NCI-H146 treated with DMSO at 0.1 percent for 48 hours (cell line): ENCODE results near the gene CDKN1B.

Experiments
- DNase-seq: peaks from one replicate; lab custom pipeline; 2025; ENCODE audit not compliant: unreplicated experiment; lab: John Stamatoyannopoulos, UW

Gene CDKN1B

DNA sequence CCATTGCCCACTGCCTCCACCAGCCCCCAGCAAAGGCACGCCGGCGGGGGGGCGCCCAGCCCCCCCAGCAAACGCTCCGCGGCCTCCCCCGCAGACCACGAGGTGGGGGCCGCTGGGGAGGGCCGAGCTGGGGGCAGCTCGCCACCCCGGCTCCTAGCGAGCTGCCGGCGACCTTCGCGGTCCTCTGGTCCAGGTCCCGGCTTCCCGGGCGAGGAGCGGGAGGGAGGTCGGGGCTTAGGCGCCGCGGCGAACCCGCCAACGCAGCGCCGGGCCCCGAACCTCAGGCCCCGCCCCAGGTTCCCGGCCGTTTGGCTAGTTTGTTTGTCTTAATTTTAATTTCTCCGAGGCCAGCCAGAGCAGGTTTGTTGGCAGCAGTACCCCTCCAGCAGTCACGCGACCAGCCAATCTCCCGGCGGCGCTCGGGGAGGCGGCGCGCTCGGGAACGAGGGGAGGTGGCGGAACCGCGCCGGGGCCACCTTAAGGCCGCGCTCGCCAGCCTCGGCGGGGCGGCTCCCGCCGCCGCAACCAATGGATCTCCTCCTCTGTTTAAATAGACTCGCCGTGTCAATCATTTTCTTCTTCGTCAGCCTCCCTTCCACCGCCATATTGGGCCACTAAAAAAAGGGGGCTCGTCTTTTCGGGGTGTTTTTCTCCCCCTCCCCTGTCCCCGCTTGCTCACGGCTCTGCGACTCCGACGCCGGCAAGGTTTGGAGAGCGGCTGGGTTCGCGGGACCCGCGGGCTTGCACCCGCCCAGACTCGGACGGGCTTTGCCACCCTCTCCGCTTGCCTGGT is at the start of gene CDKN1B:
Gene CDKN1B, plus strand, starts transcription at position 576 of the 793 bp plus-strand sequence. CDS start 472 bp downstream, outside the sequence.
- peak; percentile 90 for DNase-seq

DNA sequence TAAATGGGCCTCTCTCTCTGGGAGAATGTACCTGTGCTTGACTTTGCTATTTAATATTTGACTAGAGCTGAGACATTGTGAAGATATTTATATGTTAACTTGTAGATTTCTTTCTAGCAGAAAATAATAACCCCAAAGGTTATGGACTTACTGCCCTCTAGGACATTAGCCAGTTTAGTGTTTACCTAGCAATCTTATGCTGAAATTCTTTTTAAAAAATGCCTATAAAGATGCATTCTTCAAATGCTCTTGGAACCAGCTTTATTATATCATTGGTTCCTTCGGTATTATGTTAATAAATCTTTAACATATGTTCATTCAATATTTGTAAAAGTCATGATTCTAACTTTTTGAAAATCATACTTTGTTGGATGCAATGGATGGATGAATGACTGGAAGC is 49.2 kb upstream of the CDKN1B start:
- no peak for DNase-seq

DNA sequence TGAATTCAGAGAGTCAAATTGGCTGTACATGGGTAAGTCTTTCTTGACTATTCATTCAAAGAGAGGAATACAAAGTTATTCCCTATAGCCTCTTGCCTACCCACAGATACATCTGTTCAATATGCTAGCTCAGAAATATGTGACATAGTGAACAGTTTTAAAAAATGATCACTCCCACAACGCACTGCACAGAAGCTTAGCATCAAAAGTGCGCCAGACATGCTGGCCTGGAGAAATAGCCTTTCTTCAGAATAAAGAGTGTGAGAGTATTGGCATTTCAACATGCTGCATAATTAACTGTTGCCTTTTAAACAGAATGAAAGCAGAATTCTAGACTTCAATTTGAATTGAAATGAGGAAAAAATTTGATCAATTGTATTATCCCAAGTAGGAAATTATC is 48.1 kb upstream of the CDKN1B start:
- DNase-seq, result no peak

DNA sequence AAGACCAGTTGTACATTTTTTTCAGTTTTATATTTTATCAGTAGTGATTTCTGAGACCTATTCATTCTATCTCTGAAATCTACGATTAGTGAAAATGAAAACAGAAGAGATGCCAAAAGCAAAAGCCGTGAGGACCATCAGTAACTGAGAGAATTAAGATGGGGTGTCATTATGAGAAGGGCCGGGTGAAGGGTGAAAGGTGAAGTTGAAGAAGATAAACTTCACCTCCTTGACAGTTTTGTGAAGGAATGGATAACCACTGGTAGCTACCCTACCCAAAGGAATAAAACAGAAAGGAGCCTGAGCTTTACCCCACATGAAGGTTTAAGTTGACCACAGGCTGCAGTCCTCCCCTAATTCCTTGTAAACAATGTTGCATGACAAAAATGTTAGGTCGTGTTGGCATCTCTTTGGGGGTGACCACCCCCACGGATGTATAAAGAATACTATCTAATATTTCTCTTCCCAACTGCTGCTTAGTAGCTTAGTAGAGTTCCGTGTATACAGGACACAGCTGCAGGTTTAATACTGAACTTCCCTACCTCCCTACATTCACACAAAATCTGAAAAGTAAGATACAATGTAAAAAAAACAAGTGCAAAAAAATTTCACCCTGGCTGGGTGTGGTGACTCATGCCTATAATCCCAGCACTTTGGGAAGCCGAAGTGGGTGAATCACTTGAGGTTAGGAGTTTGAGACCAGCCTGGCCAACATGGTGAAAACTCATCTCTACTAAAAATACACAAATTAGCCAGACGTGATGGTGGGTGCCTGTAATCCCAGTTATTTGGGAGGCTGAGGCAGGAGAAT is 45.1 kb upstream of the CDKN1B start:
- DNase-seq, result no peak

DNA sequence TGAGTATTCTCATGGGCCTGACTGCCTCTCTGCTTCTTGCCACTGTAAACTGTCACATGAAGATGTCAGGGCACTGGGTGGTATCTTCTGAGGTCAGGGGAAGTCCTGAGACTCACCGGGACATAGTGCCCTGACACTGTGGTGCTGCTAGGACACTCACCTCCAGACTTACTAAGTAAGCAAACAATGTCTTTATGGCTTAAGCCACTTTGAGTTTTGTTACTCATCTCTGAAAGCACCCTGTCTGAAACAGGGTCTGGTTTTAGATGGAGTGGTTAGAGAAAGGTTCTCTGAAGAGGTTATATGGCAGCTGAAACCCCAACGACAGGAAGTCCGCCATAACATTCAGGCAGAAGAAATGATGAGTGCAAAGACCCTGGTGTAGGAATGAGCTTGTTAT is 43.9 kb upstream of the CDKN1B start:
- DNase-seq, result no peak

DNA sequence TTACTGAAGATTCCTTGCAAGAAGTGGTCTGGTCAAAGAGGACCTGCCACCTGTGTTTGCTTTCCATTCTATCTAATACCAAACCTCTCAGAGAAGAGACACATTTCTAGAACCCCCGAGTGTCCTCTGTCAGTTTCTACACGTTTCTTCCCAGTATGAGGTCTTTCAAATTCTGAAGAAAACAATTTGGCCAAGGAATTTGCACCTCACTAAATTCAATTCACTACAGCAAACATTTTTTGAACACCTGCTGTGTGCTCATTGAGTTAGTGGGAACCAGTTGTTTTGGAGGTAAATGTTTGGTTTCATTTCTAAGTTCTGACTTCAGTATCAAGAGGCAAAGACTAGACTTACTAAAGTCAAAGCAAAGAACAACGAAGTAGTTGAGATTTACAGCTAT is 40.6 kb upstream of the CDKN1B start:
- DNase-seq, result no peak

DNA sequence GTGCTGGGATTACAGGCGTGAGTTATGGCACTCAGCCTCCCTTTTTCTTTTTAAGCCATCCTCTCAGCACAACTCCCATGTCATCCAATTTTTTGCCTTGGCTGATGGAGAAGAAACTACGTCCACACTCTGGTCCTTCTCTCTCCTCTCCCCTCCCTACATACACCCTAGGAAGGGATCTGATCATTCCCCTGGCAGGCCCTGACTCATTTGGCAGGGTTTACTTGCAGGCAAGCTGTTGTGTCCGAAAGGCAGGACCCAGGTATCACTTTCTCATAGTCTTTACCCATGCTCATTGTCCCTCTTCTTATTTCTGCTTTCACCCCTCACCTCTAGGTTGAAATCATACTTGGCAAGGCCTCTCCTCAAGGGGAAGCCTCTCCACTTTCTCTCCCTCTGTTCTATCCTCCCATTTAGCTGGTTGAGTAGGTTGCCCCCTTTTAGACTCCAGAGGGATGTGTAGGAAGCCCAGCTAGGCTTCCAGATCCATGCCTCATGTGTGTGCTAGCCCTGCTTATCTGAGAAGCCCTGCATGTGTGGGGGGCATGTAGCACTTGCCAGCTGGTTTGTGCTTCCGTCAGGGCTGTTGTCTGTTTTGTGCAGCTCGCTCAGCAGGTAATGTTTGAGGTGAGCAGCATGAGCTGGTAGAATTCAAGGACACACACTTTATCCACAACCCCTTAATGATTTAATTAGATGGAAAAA is 36.0 kb upstream of the CDKN1B start:
- peak; percentile 70 for DNase-seq

DNA sequence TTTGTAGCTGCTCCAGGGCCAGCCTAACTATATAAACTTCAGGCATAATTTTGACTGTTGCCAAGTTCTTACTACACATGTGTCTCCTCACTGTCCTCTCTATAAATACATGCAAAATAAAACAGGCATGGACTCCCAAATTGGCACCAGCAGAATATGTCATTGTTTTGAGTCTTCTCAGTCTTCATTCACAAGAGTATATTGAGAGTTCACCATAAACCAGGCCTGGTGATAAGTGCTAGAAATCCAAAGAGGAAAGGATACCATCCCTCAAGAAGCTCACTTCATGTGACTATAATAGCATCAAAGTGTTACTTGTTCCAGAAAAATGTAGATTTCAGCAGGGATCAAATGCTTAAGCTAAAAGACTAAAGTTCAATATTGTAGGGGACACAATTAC is 34.9 kb upstream of the CDKN1B start:
- DNase-seq, result no peak

DNA sequence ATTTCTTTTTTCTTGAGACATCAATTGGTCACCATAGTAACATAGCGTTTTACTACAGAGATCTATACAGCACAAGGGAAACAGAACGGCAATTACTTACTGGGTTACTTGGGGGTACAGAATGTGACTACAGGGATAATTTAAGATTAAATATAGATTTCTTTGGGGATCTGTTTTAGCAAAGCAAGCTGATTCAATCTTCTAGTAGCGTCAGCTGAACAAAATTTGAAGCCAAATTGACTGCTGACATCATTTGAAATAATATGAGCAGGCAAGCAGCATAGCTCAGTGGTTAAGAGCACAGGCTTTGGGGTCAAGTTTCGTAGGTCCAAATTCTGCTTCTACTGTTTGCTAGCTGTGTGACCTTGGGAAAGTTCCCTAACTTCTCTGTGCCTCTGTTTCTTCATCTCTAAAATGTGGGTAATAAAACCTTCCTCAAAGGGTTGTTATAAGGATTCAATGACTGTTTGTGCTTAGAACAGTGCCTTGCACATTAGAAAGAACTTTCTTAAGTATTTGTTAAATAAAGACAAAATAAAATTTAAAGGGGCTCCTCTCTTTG is 34.0 kb upstream of the CDKN1B start:
- no peak for DNase-seq

DNA sequence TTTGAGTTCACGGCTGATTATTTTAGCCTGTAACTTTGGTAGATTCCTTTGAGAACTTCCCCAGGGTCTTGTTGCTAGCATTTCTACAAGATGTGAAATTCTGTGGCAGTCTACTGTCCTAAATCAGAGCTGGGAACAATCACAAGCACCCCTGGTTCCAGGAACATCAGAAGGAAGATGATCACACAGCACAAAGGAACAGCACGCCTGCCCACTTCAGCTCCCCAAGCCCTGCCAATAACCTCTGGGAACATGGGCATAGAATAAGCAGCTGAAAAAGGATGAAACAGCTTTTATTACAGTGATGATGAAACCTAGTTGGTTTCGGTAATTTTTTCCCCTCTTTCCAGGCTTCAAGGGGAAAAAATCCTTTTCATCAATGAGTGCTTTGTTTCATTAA is 33.4 kb upstream of the CDKN1B start:
- DNase-seq, result no peak

DNA sequence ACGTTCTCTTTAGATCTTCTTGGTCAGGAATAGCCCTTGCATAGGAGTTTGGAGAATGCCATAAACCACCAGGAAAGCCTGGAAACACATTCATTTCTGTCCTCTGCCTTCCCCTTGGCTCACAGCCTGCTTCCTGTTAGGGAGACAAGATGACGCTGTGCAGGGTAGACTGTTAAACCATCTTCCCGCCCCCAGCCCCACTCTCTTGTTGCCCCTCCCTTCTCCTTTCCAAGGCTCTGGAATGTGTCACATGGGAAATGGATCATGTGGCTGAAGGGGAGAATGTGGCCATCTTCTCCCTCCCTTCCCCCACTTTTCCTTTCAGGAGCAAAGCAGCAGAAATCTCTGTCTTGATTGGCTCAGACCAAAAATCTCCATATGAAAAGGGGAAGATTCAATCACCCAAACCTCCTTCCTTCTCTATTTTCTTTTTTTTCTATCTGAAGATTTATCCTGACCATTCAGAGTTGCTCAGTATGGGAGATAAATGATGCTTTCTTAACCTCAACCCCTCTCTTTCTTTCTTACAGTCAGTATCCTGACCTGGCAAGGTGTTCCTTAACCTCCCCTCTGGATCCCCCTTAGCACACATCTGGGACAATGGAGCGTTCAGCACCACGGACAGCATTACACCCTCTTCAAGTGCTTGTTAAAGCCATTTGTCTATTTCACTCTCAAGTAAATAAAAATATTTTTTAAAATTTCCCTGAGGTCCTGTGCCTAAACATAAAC is 32.6 kb upstream of the CDKN1B start:
- DNase-seq, result peak; percentile 20

DNA sequence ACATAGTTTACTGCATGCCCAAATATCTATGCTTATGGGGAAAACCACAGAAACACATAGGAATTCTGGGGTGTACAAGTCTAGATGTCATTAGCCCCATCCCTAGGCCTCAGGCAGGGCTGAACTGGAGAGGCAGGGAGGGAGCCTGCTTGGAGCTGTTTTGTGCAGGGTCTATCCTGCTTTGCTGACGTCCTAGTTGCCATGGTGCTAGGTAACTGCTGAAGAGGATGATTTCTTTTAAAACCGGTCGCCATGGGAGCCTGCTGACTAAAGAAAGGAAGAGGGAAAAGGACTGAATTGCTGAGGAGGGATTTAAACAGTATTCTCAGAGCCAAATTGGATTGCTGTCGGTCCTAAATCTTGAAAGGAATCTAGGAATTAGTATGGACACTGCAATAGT is 31.9 kb upstream of the CDKN1B start:
- peak; percentile 56 for DNase-seq

DNA sequence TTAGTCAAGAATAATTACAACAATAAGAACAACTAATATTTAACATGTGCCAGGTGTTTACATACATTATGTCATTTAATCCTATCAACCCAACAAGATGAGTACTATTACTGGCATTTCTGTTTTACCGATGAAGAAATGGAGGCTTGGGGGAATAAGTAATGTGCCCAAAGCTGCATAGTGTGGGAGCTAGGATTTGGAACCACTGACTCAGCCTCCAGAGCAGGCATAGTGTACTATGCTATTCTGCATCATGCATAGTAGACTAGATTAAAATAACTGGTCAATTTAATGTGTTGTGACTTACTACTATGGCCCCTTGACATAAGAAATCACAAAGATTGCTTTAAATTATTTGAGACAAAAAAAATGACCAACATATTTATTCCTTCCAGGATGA is 30.7 kb upstream of the CDKN1B start:
- DNase-seq, result no peak

DNA sequence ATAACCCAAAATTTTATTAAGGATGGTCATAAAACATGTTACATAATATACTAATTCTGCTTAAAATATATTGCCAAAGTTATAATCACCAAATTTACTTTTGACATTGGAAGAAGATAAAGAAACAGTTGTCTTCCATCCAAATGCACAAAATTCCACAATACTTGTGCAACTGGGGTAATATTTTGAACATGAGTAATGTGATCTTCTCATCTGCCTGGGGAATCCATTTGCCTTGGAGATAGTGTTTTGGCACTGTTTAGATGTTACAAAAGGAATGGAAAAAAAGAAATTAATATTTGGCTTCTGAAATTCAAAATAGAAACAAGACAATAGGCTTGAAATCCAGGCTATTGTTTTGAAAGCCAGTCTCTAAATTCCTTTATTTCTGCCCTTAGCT is 30.2 kb upstream of the CDKN1B start:
- DNase-seq, result no peak

DNA sequence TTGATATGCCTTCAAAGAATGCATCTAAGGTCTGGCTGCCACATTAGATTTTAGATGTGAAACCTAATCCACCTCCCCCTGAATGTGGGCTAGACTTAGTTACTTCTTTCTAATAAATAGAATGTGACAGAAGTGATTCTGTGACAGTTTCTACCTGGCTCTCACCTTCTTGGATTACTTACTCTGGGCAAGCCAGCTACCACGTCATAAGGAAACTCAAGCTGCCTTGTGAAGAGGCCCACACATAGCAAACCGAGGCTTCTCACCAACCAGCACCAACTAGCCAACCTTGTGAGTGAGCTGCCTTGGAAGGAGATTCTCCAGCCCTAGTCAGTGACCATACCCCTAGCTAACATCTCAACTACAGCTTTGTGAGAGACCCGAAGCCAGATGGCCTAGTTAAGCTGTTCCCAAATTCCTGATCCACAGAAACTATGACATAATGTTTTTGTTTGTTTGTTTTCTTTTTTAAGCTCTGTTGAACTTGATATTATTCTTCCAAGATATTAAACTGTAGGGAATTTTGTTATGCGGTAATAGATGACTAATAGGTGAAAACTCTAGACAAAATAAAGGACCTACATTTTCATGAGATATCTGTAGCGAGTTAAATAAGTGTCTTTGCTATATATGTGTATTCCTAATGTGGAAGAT is 27.4 kb upstream of the CDKN1B start:
- DNase-seq, result no peak

DNA sequence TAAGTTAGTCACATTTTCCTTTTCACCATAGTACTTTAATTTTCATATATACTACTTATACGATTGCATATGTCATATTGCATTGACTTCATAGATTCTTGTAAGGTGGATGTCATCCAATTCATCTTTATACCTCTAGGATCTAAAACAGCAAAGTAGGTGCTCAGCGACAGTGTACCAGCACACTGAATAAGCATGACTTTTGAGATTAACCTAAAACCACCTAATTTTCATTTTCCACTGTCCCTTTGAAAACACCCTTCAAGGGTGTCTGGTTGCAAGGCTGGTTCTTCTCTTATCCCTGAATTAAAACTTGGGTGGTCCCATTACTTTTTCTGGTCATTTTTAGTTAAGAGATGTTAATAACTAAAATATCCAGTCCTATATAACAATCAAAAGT is 25.6 kb upstream of the CDKN1B start:
- no peak for DNase-seq

DNA sequence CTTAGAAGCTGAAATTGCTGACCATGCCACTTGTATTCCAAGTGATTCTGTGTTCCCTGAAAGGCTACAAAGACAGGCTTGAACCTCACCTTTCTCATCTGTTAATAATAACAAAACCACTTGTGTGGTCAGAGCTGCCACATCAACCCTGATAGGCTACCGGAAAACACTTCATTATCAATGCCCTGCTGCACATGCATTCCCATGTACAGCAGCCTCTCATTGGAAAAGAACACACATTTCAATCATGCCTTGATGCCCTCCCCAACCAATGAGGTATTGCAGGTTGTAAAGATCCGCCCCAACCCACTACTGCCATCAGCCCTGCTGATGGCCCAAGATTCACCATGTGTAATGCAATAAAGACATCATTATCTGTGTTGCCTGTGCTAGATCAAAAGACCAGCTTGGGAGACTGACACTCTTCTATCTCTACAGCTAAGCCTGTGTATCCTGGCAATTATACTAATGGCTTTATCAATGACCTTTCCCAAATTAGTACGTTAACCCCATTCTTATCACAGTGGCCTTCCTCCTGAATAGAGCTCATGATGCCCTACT is 24.0 kb upstream of the CDKN1B start:
- no peak for DNase-seq

DNA sequence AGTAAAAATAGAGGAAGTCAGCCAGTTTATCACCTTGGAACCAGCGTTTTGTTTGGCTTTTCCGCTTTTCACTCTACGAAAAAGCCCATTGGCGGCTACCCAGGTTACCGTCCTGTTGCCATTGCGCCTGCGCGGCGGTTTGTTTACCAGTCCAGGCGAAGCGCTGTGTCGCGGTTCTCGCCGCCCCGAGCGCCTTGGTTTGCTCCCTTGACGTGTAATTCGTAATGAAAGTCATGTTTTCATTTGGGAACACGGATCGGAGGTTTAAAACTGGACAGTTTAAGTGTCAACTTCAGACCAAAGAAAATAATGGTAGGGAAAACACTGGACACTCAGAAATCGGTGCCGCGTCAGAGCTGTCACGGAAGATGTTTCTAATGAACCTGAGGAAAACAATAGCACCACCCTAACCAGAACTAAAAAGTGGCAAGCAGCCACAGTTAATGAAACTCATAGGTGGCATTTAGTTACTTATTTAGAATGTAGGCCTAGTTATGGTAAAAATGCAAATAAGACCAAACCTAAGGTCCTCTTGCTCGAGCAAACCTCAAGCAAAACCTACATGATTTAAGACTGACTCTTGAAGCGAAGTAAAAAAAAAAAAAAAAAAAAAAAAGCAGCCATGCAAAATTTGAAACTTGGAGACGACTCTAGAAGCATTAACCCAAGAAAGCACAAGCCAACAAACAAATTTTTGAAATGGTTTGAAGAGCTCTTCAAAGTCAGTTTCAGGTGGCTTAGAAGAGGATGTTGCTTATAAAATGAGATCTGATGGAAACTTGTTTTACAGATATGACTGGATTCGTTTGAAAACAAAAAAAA is 20.4 kb upstream of the CDKN1B start:
- DNase-seq, result peak; percentile 89

DNA sequence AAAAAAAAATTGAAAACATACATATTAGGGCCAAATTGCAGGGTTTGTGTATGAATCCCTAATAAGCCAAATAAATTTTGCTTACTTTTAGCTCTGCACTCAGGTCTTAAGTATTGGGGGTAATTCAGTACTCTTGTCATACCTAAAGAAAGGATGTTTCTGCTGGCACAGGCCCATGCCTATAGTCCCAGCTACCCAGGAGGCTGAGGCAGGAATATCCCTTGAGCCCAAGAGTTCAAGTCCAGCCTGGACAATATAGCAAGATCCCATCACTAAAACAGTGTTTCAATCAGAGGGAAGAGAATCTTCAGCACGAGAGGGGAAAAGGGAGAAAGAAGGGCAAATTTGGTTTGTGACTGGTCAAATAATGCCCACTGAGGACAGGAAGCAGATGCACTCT is 17.8 kb upstream of the CDKN1B start:
- DNase-seq, result no peak
